ENCODE results near the gene METTL5. TPM values are rescaled to one million over a fixed set of nuclear protein-coding genes. Genes with fewer than 3 reads are reported as not detected.
A peak's percentile ranks its signal among the peaks of the same experiment; 100 is the strongest.

METTL5 gene
- total and polyA plus RNA-seq, 9 of the 15 experiments (the other 6 are each of a cell fraction or from before 2014, with no cell fraction given): 149 to 471 (median 224) TPM

DNA sequence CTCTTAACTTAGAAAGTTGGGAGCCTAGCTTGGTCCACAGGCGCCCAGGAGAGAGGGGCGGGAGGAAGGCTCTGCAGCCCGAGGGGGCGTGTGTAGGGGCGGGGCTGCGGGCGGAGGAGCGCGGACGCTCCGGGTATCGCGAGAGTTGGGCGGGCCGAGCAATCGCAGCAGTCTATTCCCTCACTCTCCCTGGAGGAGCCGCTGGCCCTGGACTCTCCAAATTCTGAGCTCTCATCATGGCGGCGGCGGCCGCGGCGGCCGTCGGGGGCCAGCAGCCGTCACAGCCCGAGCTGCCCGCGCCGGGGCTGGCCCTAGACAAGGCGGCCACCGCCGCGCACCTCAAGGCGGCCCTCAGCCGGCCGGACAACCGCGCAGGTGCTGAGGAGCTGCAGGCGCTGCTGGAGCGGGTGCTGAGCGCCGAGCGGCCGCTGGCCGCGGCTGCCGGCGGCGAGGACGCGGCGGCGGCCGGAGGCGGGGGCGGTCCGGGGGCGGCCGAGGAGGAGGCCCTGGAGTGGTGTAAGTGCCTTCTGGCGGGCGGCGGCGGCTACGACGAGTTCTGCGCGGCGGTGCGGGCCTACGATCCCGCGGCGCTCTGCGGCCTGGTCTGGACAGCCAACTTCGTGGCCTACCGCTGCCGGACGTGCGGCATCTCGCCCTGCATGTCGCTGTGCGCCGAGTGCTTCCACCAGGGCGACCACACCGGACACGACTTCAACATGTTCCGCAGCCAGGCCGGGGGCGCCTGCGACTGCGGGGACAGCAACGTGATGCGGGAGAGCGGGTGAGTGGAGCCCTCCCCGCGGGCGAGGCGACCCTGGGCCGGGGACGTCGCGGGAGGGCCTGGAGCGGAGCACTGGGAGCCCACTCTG, 2.8 kb upstream of the METTL5 start, which contains the start of gene UBR3:
Gene UBR3, plus strand, starts transcription at position 183 of the 869 bp plus-strand sequence. Its CDS starts 54 bp downstream, at position 237.
- H3K4me3 ChIP-seq: peak within 1 kb of the TSS; percentile 87
- peaks cover 14% of the 10 kb centered on the region for H4K20me1 ChIP-seq (replicated peaks; ENCODE audit: control insufficient read depth, insufficient read depth, low read length)
- peak within 1 kb of the TSS; percentile 85 for H2AFZ ChIP-seq (ENCODE audit: low read depth, low read length)
- no peaks in the 10 kb centered on the region for H3K9me1 ChIP-seq (ENCODE audit: control insufficient read depth, insufficient read depth, low read length)
- in situ Hi-C loops (cut with MboI) (no loop called here), intact Hi-C loops (cut with micrococcal nuclease) (loop anchor here (1.0 to 10.0 kb wide), 2 partner anchors 13 to 537 kb away; no protein-coding TSS in a partner anchor)
- WGBS (ENCODE audit: insufficient coverage, low coverage, missing lambda C conversion rate): 1% methylated on average over 66 of the region's 104 CpGs
- no peaks in the 10 kb centered on the region for H3K9me3 ChIP-seq (replicated peaks; ENCODE audit: control insufficient read depth, insufficient read depth, low read depth, low read length)
- peak within 1 kb of the TSS; percentile 84 for H3K27ac ChIP-seq (ENCODE audit: extremely low read depth, low read depth, low read length)
- H3K36me3 ChIP-seq (ENCODE audit: control insufficient read depth, insufficient read depth, low read length): peaks cover 31% of the 10 kb centered on the region
- H3K9ac ChIP-seq (ENCODE audit: insufficient read depth in 1 of 2, low read depth in 2 of 2, low read length in 2 of 2): peak within 1 kb of the TSS; percentile 71 to 97
- H3K27me3 ChIP-seq (ENCODE audit: control insufficient read depth in 2 of 2, insufficient read depth in 2 of 2, low read length in 2 of 2): no peaks in the 10 kb centered on the region
- H3K79me2 ChIP-seq (ENCODE audit: control insufficient read depth, insufficient read depth, low read length): peaks cover 76% of the 10 kb centered on the region
- BruUV-seq (replicated peaks): no TSS peak
- H3K4me2 ChIP-seq (ENCODE audit: insufficient read depth, low read length): peak within 1 kb of the TSS; percentile 97
- ChIA-PET POLR2A (interaction anchor here (0.6 to 6.2 kb wide), 33 partner anchors 11 to 496 kb away, joined by 3 to 71 read pairs (median 4); partner anchors contain the start of genes FASTKD1, PPIG and SSB), CTCF (ENCODE audit: low intra/inter-chr PET ratio) (interaction anchor here (2.7 to 4.8 kb wide), 2 partner anchors 50 to 100 kb away, joined by 7 to 74 read pairs; no protein-coding TSS in a partner anchor)
- ATAC-seq: peak; percentile 78
- peaks cover 22 to 34% of the 10 kb centered on the region in 2 experiments for H3K4me1 ChIP-seq (replicated peaks in 1 of 2; ENCODE audit: control insufficient read depth in 2 of 2, insufficient read depth in 2 of 2, low read length in 2 of 2)
- peak; percentile 35 for FAIRE-seq
- peak; percentile 97 to 98 (median 98) for DNase-seq (ENCODE audit: extremely low read depth in 1 of 4, low spot score in 3 of 4)
- TF ChIP-seq HDAC3 (IDR thresholded peaks at IDR 0.05; ENCODE audit: borderline replicate concordance, partially characterized antibody) (peak; percentile 22), ZNF41 (CRISPR knock-in tag; conservative IDR thresholded peaks at IDR 0.05) (no peak), ARHGAP35 (IDR thresholded peaks at IDR 0.05; ENCODE audit: partially characterized antibody) (peak; percentile 92), RBM34 (IDR thresholded peaks at IDR 0.05; ENCODE audit: borderline replicate concordance, insufficient read depth, low read length) (0 out of 2 replicates have a peak, but pooled peaks have one; percentile 41), RBFOX2 (IDR thresholded peaks at IDR 0.05; ENCODE audit: low read depth, low read length) (peak; percentile 96), GATAD2B (IDR thresholded peaks at IDR 0.05; ENCODE audit: borderline replicate concordance) (peak; percentile 94), U2AF1 (optimal IDR thresholded peaks at IDR 0.05; ENCODE audit: low read depth, low read length) (peak; percentile 65), SIRT6 (IDR thresholded peaks at IDR 0.05; ENCODE audit: low read depth, low read length) (no peak), CEBPB (tag; IDR thresholded peaks at IDR 0.05) (no peak), MEF2A (IDR thresholded peaks at IDR 0.05; ENCODE audit: control insufficient read depth, low read depth, low read length) (no peak), ZNF785 (CRISPR knock-in tag; IDR thresholded peaks at IDR 0.05) (no peak), HNRNPL (IDR thresholded peaks at IDR 0.05; ENCODE audit: low read depth, low read length) (no peak), CHCHD3 (CRISPR knock-in tag; IDR thresholded peaks at IDR 0.05) (no peak), ZNF253 (CRISPR knock-in tag; conservative IDR thresholded peaks at IDR 0.05) (no peak), LCOR (CRISPR knock-in tag; IDR thresholded peaks at IDR 0.05) (no peak), MBD2 (IDR thresholded peaks at IDR 0.05; ENCODE audit: borderline replicate concordance, low read depth) (0 out of 2 replicates have a peak, but pooled peaks have one; percentile 49)
- TF ChIP-seq, protein P1, sequence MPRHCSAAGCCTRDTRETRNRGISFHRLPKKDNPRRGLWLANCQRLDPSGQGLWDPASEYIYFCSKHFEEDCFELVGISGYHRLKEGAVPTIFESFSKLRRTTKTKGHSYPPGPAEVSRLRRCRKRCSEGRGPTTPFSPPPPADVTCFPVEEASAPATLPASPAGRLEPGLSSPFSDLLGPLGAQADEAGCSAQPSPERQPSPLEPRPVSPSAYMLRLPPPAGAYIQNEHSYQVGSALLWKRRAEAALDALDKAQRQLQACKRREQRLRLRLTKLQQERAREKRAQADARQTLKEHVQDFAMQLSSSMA (CRISPR knock-in tag; IDR thresholded peaks at IDR 0.05): 0 out of 2 replicates have a peak, but pooled peaks have one; percentile 64
- TF ChIP-seq, protein P2, sequence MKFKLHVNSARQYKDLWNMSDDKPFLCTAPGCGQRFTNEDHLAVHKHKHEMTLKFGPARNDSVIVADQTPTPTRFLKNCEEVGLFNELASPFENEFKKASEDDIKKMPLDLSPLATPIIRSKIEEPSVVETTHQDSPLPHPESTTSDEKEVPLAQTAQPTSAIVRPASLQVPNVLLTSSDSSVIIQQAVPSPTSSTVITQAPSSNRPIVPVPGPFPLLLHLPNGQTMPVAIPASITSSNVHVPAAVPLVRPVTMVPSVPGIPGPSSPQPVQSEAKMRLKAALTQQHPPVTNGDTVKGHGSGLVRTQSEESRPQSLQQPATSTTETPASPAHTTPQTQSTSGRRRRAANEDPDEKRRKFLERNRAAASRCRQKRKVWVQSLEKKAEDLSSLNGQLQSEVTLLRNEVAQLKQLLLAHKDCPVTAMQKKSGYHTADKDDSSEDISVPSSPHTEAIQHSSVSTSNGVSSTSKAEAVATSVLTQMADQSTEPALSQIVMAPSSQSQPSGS (CRISPR knock-in tag; IDR thresholded peaks at IDR 0.05): 0 out of 2 replicates have a peak, but pooled peaks have one; percentile 12
- TF ChIP-seq, protein P3, sequence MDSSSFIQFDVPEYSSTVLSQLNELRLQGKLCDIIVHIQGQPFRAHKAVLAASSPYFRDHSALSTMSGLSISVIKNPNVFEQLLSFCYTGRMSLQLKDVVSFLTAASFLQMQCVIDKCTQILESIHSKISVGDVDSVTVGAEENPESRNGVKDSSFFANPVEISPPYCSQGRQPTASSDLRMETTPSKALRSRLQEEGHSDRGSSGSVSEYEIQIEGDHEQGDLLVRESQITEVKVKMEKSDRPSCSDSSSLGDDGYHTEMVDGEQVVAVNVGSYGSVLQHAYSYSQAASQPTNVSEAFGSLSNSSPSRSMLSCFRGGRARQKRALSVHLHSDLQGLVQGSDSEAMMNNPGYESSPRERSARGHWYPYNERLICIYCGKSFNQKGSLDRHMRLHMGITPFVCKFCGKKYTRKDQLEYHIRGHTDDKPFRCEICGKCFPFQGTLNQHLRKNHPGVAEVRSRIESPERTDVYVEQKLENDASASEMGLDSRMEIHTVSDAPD (CRISPR knock-in tag; IDR thresholded peaks at IDR 0.05): no peak

Data from K562 (cell line).